Panc1 (cell line): ENCODE data around the gene HMGN2.

Experiments
- CTCF ChIP-seq: fragments of 450-650 bp; IDR thresholded peaks from 2 replicates; pipeline ENCODE4 v1.5.1; 2017; ENCODE audit warnings: mild to moderate bottlenecking
- POLR2AphosphoS5 ChIP-seq: IDR thresholded peaks from 2 replicates; pipeline ENCODE4 v1.6.1; 2012; ENCODE audit warnings: mild to moderate bottlenecking, low read depth, low read length, moderate library complexity
- TCF7L2 ChIP-seq: IDR thresholded peaks from 2 replicates; pipeline ENCODE4 v1.6.1; 2011; ENCODE audit warnings: mild to moderate bottlenecking, low read depth, low read length, inconsistent platforms

GRCh38 chr1:26493267-26493666 lies 21.0 kb downstream of the HMGN2 start:
- TF ChIP-seq POLR2AphosphoS5 = no peak
- no peak for TF ChIP-seq CTCF
- TF ChIP-seq TCF7L2 = no peak
